Tibial artery (tissue), 4 donors: ENCODE data around the gene PAWR.

Source experiments
- DNase-seq, 2 donors: peaks; one replicate each; pipeline ENCODE4 v3.0.0-alpha.2; 2019
- H3K27ac ChIP-seq, 2 donors: fragments of 200-600 bp; sonication (generic) in 1 of 2; 1 replicate in 1 of 2; 2 replicates in 1 of 2; pipeline ENCODE4 v1.5.1; 2018 to 2019; ENCODE audit warnings: mild to moderate bottlenecking in 1 of 2
- H3K27me3 ChIP-seq, 2 donors: fragments of 200-600 bp; sonication (generic) in 1 of 2; one replicate each; pipeline versions ENCODE4 v1.5.1 to v1.6.0; 2016 to 2019
- H3K36me3 ChIP-seq, 3 donors: fragments of 200-600 bp; sonication (generic) in 2 of 3; one replicate each; pipeline ENCODE4 v1.5.1; 2016 to 2019; ENCODE audit warnings: mild to moderate bottlenecking in 2 of 3
- H3K4me1 ChIP-seq, 4 donors: fragments of 200-600 bp; sonication (generic) in 2 of 4; 1 replicate in 3 of 4; 2 replicates in 1 of 4; pipeline ENCODE4 v1.5.1; 2016 to 2019
- H3K4me3 ChIP-seq, 2 donors: fragments of 200-600 bp; sonication (generic) in 1 of 2; 1 replicate in 1 of 2; 2 replicates in 1 of 2; pipeline ENCODE4 v1.5.1; 2018 to 2019; ENCODE audit warnings: mild to moderate bottlenecking in 2 of 2
- H3K9me3 ChIP-seq, 3 donors: fragments of 200-600 bp; sonication (generic) in 1 of 3; one replicate each; pipeline ENCODE4 v1.5.1; 2016 to 2019
- intact Hi-C: fragments of 100-400 bp; cut with DNase I; formaldehyde crosslinking; loops from one replicate; pipeline ENCODE4 v1.15.0; 2023; ENCODE audit warnings: low total_unique reads
- TF ChIP-seq, protein P1 (sequence below), 2 experiments: fragments of 200-600 bp in 1 of 2; fragments of 450-650 bp in 1 of 2; IDR thresholded peaks; one replicate each; pipeline ENCODE4 v1.5.1; 2017 to 2019; ENCODE audit warnings: antibody characterized with exemption in 2 of 2, mild to moderate bottlenecking in 1 of 2, moderate library complexity in 1 of 2

Gene PAWR

DNA sequence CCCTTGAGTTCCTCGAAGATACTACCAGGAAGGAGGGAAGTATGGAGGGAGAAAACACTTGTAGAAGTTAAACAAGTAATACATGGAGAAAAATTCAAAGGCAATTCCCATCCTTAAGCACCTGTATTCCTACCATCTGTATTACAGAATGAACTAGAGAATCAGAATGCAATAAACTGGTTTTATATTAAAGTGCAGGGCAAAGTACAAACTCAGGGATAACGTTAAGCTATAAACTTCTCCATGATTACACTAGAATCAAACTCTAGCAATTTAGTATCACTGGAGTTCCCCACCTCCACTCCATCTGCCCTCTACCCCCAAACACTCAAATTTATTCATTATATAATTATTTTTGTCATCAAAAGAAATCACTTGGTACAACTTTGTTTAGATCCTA lies 13.1 kb downstream of the PAWR start:
- H3K27me3 ChIP-seq, result no peaks in the 10 kb centered on the region
- no peak overlapping the region for H3K27ac ChIP-seq
- intact Hi-C loops, result no loop called here

DNA sequence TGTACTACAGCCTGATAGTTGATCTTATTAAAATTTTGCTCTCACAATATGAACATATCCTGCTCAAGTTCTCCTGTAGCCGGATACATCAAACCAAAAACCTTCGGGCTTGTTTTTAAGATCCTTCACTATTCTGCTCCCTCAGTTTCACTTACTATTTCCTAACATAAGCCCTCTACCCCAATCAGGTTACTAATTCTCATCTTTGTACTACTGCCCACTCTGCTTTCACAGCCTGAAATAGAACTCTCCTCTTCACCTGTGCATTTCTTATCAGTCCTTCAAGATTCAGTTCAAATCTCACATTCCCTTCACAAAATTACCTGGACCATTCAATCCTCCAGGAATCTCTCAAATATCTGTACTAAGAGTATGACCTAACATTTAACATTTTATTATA lies 14.2 kb downstream of the PAWR start:
- TF ChIP-seq, protein P1, sequence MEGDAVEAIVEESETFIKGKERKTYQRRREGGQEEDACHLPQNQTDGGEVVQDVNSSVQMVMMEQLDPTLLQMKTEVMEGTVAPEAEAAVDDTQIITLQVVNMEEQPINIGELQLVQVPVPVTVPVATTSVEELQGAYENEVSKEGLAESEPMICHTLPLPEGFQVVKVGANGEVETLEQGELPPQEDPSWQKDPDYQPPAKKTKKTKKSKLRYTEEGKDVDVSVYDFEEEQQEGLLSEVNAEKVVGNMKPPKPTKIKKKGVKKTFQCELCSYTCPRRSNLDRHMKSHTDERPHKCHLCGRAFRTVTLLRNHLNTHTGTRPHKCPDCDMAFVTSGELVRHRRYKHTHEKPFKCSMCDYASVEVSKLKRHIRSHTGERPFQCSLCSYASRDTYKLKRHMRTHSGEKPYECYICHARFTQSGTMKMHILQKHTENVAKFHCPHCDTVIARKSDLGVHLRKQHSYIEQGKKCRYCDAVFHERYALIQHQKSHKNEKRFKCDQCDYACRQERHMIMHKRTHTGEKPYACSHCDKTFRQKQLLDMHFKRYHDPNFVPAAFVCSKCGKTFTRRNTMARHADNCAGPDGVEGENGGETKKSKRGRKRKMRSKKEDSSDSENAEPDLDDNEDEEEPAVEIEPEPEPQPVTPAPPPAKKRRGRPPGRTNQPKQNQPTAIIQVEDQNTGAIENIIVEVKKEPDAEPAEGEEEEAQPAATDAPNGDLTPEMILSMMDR (IDR thresholded peaks at IDR 0.05), result no peak
- H3K4me1 ChIP-seq, result peaks cover 0 to 52% (median 11%) of the 10 kb centered on the region in 4 donors
- H3K36me3 ChIP-seq, result no peaks in the 10 kb centered on the region
- H3K9me3 ChIP-seq, result no peaks in the 10 kb centered on the region
- H3K27ac ChIP-seq, result no peak overlapping the region
- no peaks in the 10 kb centered on the region for H3K27me3 ChIP-seq
- no peak for DNase-seq
- intact Hi-C loops, result no loop called here
- H3K4me3 ChIP-seq, result no peak overlapping the region

More for the DNA sequence above, 13.1 kb downstream of the PAWR start:
- peaks cover 0 to 63% (median 18%) of the 10 kb centered on the region in 4 donors for H3K4me1 ChIP-seq
- TF ChIP-seq, protein P1 (IDR thresholded peaks at IDR 0.05), result no peak
- no peak for DNase-seq
- H3K36me3 ChIP-seq, result no peaks in the 10 kb centered on the region
- no peaks in the 10 kb centered on the region for H3K9me3 ChIP-seq
- H3K4me3 ChIP-seq, result no peak overlapping the region

DNA sequence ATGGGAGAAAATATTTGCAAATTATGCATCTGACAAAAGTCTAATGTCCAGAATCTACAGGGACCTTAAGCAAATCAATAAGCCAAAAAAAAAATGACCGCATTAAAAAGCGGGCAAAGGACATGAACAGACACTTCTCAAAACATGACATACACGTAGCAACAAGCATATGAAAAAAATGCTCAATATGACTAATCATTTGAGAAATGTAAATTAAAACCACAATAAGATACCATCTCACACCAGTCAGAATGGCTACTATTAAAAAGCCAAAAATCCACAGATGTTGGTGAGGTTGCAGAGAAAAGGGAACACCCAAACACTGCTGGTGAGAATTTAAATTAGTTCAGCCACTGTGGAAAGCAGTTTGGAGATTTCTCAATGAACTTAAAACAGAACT lies 16.1 kb downstream of the PAWR start:
- Histone ChIP-seq H3K36me3 (no peaks in the 10 kb centered on the region), H3K4me3 (no peak overlapping the region), H3K9me3 (no peaks in the 10 kb centered on the region), H3K4me1 (peaks cover 0 to 51% (median 8%) of the 10 kb centered on the region in 4 donors), H3K27ac (no peak overlapping the region), H3K27me3 (no peaks in the 10 kb centered on the region)
- intact Hi-C loops, result no loop called here
- TF ChIP-seq, protein P1 (IDR thresholded peaks at IDR 0.05), result no peak
- no peak for DNase-seq

DNA sequence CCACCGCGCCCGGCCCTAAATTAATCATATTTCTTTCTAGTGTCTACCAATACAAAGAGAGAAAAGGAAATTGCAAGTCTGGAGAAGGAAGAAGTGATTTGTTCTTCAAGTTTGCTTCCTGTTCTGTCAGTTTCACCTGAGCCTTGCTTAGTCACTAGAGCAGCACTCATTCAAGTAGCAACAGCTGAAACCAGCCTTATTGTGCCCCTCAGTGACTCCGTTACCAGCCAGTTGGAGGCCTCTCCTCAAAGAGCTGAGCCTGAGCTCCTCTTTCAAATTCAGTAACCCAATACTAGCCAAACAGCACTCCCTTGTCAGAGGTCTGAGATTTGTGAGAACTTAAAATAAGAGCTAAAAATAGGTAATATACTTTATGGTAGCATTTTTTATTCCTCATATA lies 17.4 kb downstream of the PAWR start:
- no peak for DNase-seq
- no peak overlapping the region for H3K27ac ChIP-seq

DNA sequence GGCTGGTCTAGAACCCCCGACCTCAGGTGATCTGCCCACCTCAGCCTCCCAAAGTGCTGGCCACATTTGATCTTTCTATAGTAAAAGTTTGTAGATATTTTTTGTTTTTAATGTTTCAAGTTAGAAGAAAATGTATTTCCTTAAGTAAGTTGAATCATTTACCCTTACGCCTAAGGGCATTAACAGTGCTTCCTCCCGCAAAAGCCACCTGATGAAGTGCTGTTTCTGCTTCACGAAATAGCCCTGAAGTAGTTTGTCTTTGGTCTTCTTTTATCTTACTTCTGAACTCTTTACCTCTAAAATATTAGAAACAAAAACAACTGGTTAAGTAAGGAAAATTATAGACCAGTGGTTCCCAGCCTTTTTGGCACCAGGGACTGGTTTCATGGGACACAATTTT lies 22.7 kb downstream of the PAWR start:
- H3K27me3 ChIP-seq, result no peaks in the 10 kb centered on the region
- peaks cover 0 to 59% (median 16%) of the 10 kb centered on the region in 4 donors for H3K4me1 ChIP-seq
- DNase-seq, result no peak
- H3K4me3 ChIP-seq, result no peak overlapping the region
- TF ChIP-seq, protein P1 (IDR thresholded peaks at IDR 0.05), result no peak
- no peaks in the 10 kb centered on the region for H3K36me3 ChIP-seq
- H3K9me3 ChIP-seq, result no peaks in the 10 kb centered on the region
- H3K27ac ChIP-seq, result no peak overlapping the region
- intact Hi-C loops, result no loop called here

More for the DNA sequence above, 17.4 kb downstream of the PAWR start:
- TF ChIP-seq, protein P1 (IDR thresholded peaks at IDR 0.05), result no peak
- intact Hi-C loops, result no loop called here
- H3K4me1 ChIP-seq, result peaks cover 0 to 52% (median 8%) of the 10 kb centered on the region in 4 donors
- H3K4me3 ChIP-seq, result no peak overlapping the region
- no peaks in the 10 kb centered on the region for H3K36me3 ChIP-seq
- H3K9me3 ChIP-seq, result no peaks in the 10 kb centered on the region
- H3K27me3 ChIP-seq, result no peaks in the 10 kb centered on the region
